HG03442 (cell line): ENCODE data around the gene PTK6.

Experiments used
- ATAC-seq: cut with Tn5 transposase; IDR thresholded peaks from one replicate; pipeline ENCODE4 v1.9.1; 2021; ENCODE audit warnings: mild to moderate bottlenecking, moderate library complexity; ENCODE audit not compliant: unreplicated experiment

The PTK6 gene

GRCh38 chr20:63545814-63546213 is 8.6 kb upstream of the PTK6 start:
- no peak for ATAC-seq

- ATAC-seq, result no peak
Measured at GRCh38 chr20:63544958-63545516, 7.9 kb upstream of the PTK6 start.

- no peak for ATAC-seq
Measured at GRCh38 chr20:63544241-63544957, 7.2 kb upstream of the PTK6 start.

- ATAC-seq, result no peak
Measured at GRCh38 chr20:63543733-63544132, 6.6 kb upstream of the PTK6 start.

- no peak for ATAC-seq
Measured at GRCh38 chr20:63543131-63543530, 6.0 kb upstream of the PTK6 start.

GRCh38 chr20:63542696-63543095 is 5.5 kb upstream of the PTK6 start:
- ATAC-seq, result no peak

GRCh38 chr20:63542031-63542559 is 4.9 kb upstream of the PTK6 start:
- no peak for ATAC-seq

GRCh38 chr20:63541371-63541770 is 4.2 kb upstream of the PTK6 start:
- no peak for ATAC-seq

GRCh38 chr20:63540417-63541186 is 3.4 kb upstream of the PTK6 start:
- no peak for ATAC-seq

GRCh38 chr20:63539441-63540370 is 2.5 kb upstream of the PTK6 start:
- no peak for ATAC-seq

GRCh38 chr20:63539092-63539430 is 1.9 kb upstream of the PTK6 start:
- ATAC-seq, result no peak

- ATAC-seq, result no peak
Measured at GRCh38 chr20:63538204-63539091, 1.3 kb upstream of the PTK6 start.

- ATAC-seq, result peak; percentile 73
Measured at GRCh38 chr20:63537525-63538203, 488 bp upstream of the PTK6 start.

- ATAC-seq, result no peak
Measured at GRCh38 chr20:63536241-63536977, 767 bp downstream of the PTK6 start.

- no peak for ATAC-seq
Measured at GRCh38 chr20:63534831-63535651, 2.1 kb downstream of the PTK6 start.

GRCh38 chr20:63534427-63534830 is 2.7 kb downstream of the PTK6 start:
- no peak for ATAC-seq

GRCh38 chr20:63533871-63534393 is 3.2 kb downstream of the PTK6 start:
- no peak for ATAC-seq

- no peak for ATAC-seq
Measured at GRCh38 chr20:63533388-63533787, 3.8 kb downstream of the PTK6 start.
